Measurements from ENCODE around the gene ADAMTS14. TPM values are rescaled to one million over a fixed set of nuclear protein-coding genes. Genes with fewer than 3 reads are reported as not detected.

Gene ADAMTS14
- total RNA-seq, 2 donors from 2014 or later = 0.44 to 0.79 TPM

- Mint-ChIP-seq H3K27me3 (ENCODE audit: insufficient read depth) (peaks cover 2% of the 10 kb centered on the region), H3K27ac (no peak overlapping the region), H3K4me1 (peaks cover 6% of the 10 kb centered on the region), H3K4me3 (no peak overlapping the region), H3K9me3 (no peaks in the 10 kb centered on the region), H3K36me3 (ENCODE audit: low read depth) (no peaks in the 10 kb centered on the region)
- Histone ChIP-seq H3K36me3 (ENCODE audit: control insufficient read depth, insufficient read depth, low read length) (no peaks in the 10 kb centered on the region), H3K4me3 (ENCODE audit: low read length) (no peak overlapping the region), H3K9ac (ENCODE audit: extremely low read depth, low read length, poor library complexity, severe bottlenecking) (no peak overlapping the region), H3K27me3 (ENCODE audit: control insufficient read depth, insufficient read depth, low read length, poor library complexity, severe bottlenecking) (no peaks in the 10 kb centered on the region), H3K27ac (ENCODE audit: low read depth, low read length) (no peak overlapping the region), H3K4me1 (ENCODE audit: control insufficient read depth, insufficient read depth, low read length) (no peaks in the 10 kb centered on the region), H3K9me3 (ENCODE audit: control insufficient read depth, low read length) (no peaks in the 10 kb centered on the region)
- WGBS, 2 experiments (ENCODE audit: insufficient coverage in 1 of 2, insufficient read length in 1 of 2) = 84% methylated on average over 8 to 11 of the region's 11 CpGs
- DNase-seq = peak; percentile 32
- TF ChIP-seq CTCF (conservative IDR thresholded peaks at IDR 0.05) = no peak
Measured at GRCh38 chr10:70776455-70777005, 104.2 kb downstream of the ADAMTS14 start.

- H3K27ac Mint-ChIP-seq = no peak overlapping the region
- no peaks in the 10 kb centered on the region for H3K36me3 Mint-ChIP-seq (ENCODE audit: low read depth)
- no peaks in the 10 kb centered on the region for H3K4me1 ChIP-seq (ENCODE audit: control insufficient read depth, insufficient read depth, low read length)
- H3K4me3 ChIP-seq (ENCODE audit: low read length) = no peak overlapping the region
- 92% methylated on average over 13 to 17 of the region's 18 CpGs for WGBS, 2 experiments (ENCODE audit: insufficient coverage in 1 of 2, insufficient read length in 1 of 2)
- no peak overlapping the region for H3K27ac ChIP-seq (ENCODE audit: low read depth, low read length)
- H3K27me3 ChIP-seq (ENCODE audit: control insufficient read depth, insufficient read depth, low read length, poor library complexity, severe bottlenecking) = no peaks in the 10 kb centered on the region
- H3K9me3 Mint-ChIP-seq = no peaks in the 10 kb centered on the region
- H3K4me1 Mint-ChIP-seq = peaks cover 6% of the 10 kb centered on the region
- H3K9me3 ChIP-seq (ENCODE audit: control insufficient read depth, low read length) = no peaks in the 10 kb centered on the region
- no peak overlapping the region for H3K9ac ChIP-seq (ENCODE audit: extremely low read depth, low read length, poor library complexity, severe bottlenecking)
- no peak for TF ChIP-seq CTCF (conservative IDR thresholded peaks at IDR 0.05)
- H3K36me3 ChIP-seq (ENCODE audit: control insufficient read depth, insufficient read depth, low read length) = no peaks in the 10 kb centered on the region
- H3K27me3 Mint-ChIP-seq (ENCODE audit: insufficient read depth) = no peaks in the 10 kb centered on the region
- peak; percentile 39 for DNase-seq
- no peak overlapping the region for H3K4me3 Mint-ChIP-seq
Measured at GRCh38 chr10:70777063-70777875, 105.0 kb downstream of the ADAMTS14 start.

GRCh38 chr10:70778267-70778924, 106.1 kb downstream of the ADAMTS14 start:
- WGBS, 2 experiments (ENCODE audit: insufficient coverage in 1 of 2, insufficient read length in 1 of 2) = 80 to 85% methylated on average over 7 to 9 of the region's 9 CpGs
- Histone ChIP-seq H3K27me3 (ENCODE audit: control insufficient read depth, insufficient read depth, low read length, poor library complexity, severe bottlenecking) (no peaks in the 10 kb centered on the region), H3K9me3 (ENCODE audit: control insufficient read depth, low read length) (no peaks in the 10 kb centered on the region), H3K36me3 (ENCODE audit: control insufficient read depth, insufficient read depth, low read length) (no peaks in the 10 kb centered on the region), H3K4me1 (ENCODE audit: control insufficient read depth, insufficient read depth, low read length) (no peaks in the 10 kb centered on the region), H3K9ac (ENCODE audit: extremely low read depth, low read length, poor library complexity, severe bottlenecking) (no peak overlapping the region), H3K27ac (ENCODE audit: low read depth, low read length) (no peak overlapping the region), H3K4me3 (ENCODE audit: low read length) (no peak overlapping the region)
- DNase-seq = peak; percentile 45
- Mint-ChIP-seq H3K9me3 (no peaks in the 10 kb centered on the region), H3K27me3 (ENCODE audit: insufficient read depth) (no peaks in the 10 kb centered on the region), H3K4me1 (peaks cover 6% of the 10 kb centered on the region), H3K27ac (peak overlapping the region; percentile 23), H3K36me3 (ENCODE audit: low read depth) (no peaks in the 10 kb centered on the region), H3K4me3 (no peak overlapping the region)
- TF ChIP-seq CTCF (conservative IDR thresholded peaks at IDR 0.05) = no peak

Data from endodermal cell (in vitro differentiated cells).